ENCODE results near the gene SGIP1. TPM values are rescaled to one million over a fixed set of nuclear protein-coding genes. Genes with fewer than 3 reads are reported as not detected.

The SGIP1 gene
- total and polyA plus RNA-seq, 2 of the 4 experiments (the other 2 are of a cell fraction), result 27.1 to 42.7 TPM

GRCh38 chr1:66562561-66562960 is 28.6 kb downstream of the SGIP1 start:
- Histone ChIP-seq H4K5ac (ENCODE audit: low read depth, low read length) (peak overlapping the region; percentile 80), H3K4ac (ENCODE audit: low read depth, low read length) (peak overlapping the region; percentile 75), H4K8ac (ENCODE audit: low read depth in 2 of 2, low read length in 2 of 2) (peak overlapping the region; percentile 43 to 81), H3K27me3 (ENCODE audit: control insufficient read depth, insufficient read depth, low read length) (no peaks in the 10 kb centered on the region), H2AFZ (replicated peaks; ENCODE audit: low read length, poor library complexity) (no peak overlapping the region), H2BK15ac (ENCODE audit: low read depth, low read length) (peak overlapping the region; percentile 48), H2BK120ac (ENCODE audit: low read depth, low read length) (peak overlapping the region; percentile 76), H3K23ac (ENCODE audit: low read depth, low read length) (peak overlapping the region; percentile 84), H4K91ac (ENCODE audit: insufficient read depth, low read depth, low read length) (peak overlapping the region; percentile 83), H3K4me1 (ENCODE audit: control insufficient read depth, insufficient read depth, low read length) (peaks cover 19% of the 10 kb centered on the region), H3K14ac (replicated peaks; ENCODE audit: low read depth, low read length) (peak overlapping the region; percentile 91), H2BK20ac (ENCODE audit: low read depth, low read length) (peak overlapping the region; percentile 81), H3K4me2 (ENCODE audit: low read depth, low read length) (peak overlapping the region; percentile 86), H3K9ac (ENCODE audit: low read depth, low read length) (peak overlapping the region; percentile 41), H3K36me3 (ENCODE audit: control insufficient read depth, insufficient read depth, low read length) (peaks cover 14% of the 10 kb centered on the region), H3K9me3 (ENCODE audit: control insufficient read depth, insufficient read depth, low read length) (no peaks in the 10 kb centered on the region), H4K20me1 (ENCODE audit: insufficient read depth, low read length) (peaks cover 4% of the 10 kb centered on the region; the same call in 1 of the 2 replicates), H3K56ac (ENCODE audit: extremely low read depth, insufficient read depth, low read length) (0 out of 2 replicates have a peak overlapping the region, but pooled peaks have one; percentile 25), H3K4me3 (ENCODE audit: insufficient read depth, low read depth, low read length) (no peak overlapping the region), H2AK9ac (replicated peaks; ENCODE audit: low read depth, low read length, poor library complexity) (no peak overlapping the region), H3K9me1 (ENCODE audit: insufficient read depth, low read length) (peaks cover 10% of the 10 kb centered on the region), H2AK5ac (ENCODE audit: low read depth, low read length) (peak overlapping the region; percentile 41; the same call in 1 of the 2 replicates), H2BK5ac (ENCODE audit: low read depth, low read length, poor library complexity, severe bottlenecking) (peak overlapping the region; percentile 96), H3K18ac (ENCODE audit: low read depth, low read length) (peak overlapping the region; percentile 94), H3K79me1 (ENCODE audit: low read depth in 1 of 2, low read length in 2 of 2) (peaks cover 3 to 64% of the 10 kb centered on the region in 2 experiments; a peak in 3 of 4 replicates), H3K27ac (ENCODE audit: insufficient read depth, low read length) (peak overlapping the region; percentile 81)
- TF ChIP-seq NFE2L2 (IDR thresholded peaks at IDR 0.05; ENCODE audit: low read depth, low read length) (no peak), MXI1 (IDR thresholded peaks at IDR 0.05; ENCODE audit: borderline replicate concordance, low read depth, low read length) (no peak), RAD21 (IDR thresholded peaks at IDR 0.05; ENCODE audit: low read length) (no peak), CHD1 (IDR thresholded peaks at IDR 0.05; ENCODE audit: low read depth, low read length) (no peak), MAZ (IDR thresholded peaks at IDR 0.05; ENCODE audit: borderline replicate concordance, low read depth, low read length) (no peak), SMC3 (IDR thresholded peaks at IDR 0.05; ENCODE audit: low read depth, low read length) (no peak), FOS (IDR thresholded peaks at IDR 0.05; ENCODE audit: low read depth, low read length) (no peak), MAFK (IDR thresholded peaks at IDR 0.05; ENCODE audit: low read depth, low read length) (no peak)
- TF ChIP-seq, protein P1, sequence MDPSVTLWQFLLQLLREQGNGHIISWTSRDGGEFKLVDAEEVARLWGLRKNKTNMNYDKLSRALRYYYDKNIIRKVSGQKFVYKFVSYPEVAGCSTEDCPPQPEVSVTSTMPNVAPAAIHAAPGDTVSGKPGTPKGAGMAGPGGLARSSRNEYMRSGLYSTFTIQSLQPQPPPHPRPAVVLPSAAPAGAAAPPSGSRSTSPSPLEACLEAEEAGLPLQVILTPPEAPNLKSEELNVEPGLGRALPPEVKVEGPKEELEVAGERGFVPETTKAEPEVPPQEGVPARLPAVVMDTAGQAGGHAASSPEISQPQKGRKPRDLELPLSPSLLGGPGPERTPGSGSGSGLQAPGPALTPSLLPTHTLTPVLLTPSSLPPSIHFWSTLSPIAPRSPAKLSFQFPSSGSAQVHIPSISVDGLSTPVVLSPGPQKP (IDR thresholded peaks at IDR 0.05; ENCODE audit: borderline replicate concordance, low read depth, low read length), result no peak
- dilution Hi-C loops (cut with HindIII; ENCODE audit: low sequenced_read_pairs, unreplicated experiment) (no loop called here), intact Hi-C loops (cut with micrococcal nuclease) (loop anchor here (2.0 kb wide), 1 partner anchor 28 kb away; the partner anchor contains the start of gene SGIP1), in situ Hi-C loops (cut with MboI; ENCODE audit: low sequenced_read_pairs) (no loop called here)
- no CpG with 5 or more reads among the region's 3 CpGs for WGBS, 2 experiments (ENCODE audit: extremely low coverage in 2 of 2, insufficient read length in 1 of 2)
- no TSS peak for BruUV-seq (replicated peaks)
- no peak for DNase-seq
- ChIA-PET POLR2A (ENCODE audit: unreplicated experiment) (interaction anchor here (1.5 kb wide), 1 partner anchor 14 kb away, joined by 3 read pairs; no protein-coding TSS in a partner anchor), CTCF (no interaction called here)
- no peak for ATAC-seq (ENCODE audit: low read depth)

All from IMR-90 (cell line).